ENCODE data around the gene RANGAP1. TPM values are rescaled to one million over a fixed set of nuclear protein-coding genes. Genes with fewer than 3 reads are reported as not detected.

Gene RANGAP1
- total RNA-seq, 5 donors from 2014 or later (not counting 1 experiment from before 2014, with no cell fraction given) = 95.0 to 113 (median 104) TPM

DNA sequence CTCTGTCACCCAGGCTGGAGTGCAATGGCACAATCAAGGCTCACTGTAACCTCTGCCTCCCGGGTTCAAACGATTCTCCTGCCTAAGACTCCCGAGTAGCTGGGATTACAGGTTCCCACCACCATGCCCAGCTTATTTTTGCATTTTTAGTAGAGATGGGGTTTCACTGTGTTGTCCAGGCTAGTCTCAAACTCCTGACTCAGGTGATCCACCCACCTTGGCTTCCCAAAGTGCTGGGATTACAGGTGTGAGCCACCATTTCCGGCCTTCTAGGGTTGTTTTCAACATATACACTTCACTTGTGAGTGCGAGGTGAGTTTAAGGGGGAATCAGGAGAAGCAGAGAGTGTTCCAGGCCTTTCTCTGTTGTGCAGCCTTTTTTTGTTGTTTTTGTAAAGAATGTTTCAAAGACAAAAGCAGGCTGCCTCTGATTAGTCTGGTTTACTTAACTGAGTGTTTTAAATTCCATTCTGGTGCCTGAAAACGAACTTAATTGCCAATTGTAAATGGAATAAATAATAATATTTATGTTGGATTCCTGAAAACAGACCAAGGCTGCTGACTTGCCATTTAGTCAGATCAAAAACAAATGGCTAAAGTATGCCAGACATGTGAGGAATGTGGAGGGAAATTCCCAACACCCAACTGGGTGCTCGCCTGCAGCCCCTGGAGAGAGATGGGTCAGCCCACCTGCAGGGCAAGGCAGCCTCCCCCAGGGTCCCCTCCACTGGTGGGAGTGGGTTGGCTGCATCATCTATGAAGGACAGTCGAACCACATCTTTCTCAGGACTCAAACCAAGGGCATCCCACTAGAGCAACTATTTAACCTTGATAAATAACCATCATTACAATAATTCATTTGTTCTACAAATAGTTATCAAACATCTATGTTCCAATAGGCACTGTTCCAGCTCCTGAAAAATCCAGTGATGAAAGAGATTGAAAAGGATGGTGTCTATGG is 4.6 kb upstream of the RANGAP1 start:
- H3K27me3 ChIP-seq (replicated peaks in 1 of 2; ENCODE audit: control insufficient read depth in 2 of 2, extremely low read depth in 1 of 2, insufficient read depth in 2 of 2, low read length in 1 of 2) = no peaks in the 10 kb centered on the region
- H3K27ac ChIP-seq (ENCODE audit: low read length) = no peak overlapping the region
- Mint-ChIP-seq H3K27ac (no peak overlapping the region), H3K27me3 (no peaks in the 10 kb centered on the region), H3K4me3 (no peak overlapping the region), H3K9me3 (no peaks in the 10 kb centered on the region), H3K4me1 (peaks cover 9 to 12% (median 11%) of the 10 kb centered on the region in 3 donors), H3K36me3 (no peaks in the 10 kb centered on the region)
- 100% methylated on average over 2 of the region's 8 CpGs for WGBS (ENCODE audit: insufficient coverage)
- CTCF ChIA-PET = no interaction called here
- DNase-seq = no peak
- no peak for ATAC-seq (replicated peaks in 1 of 4)
- no peaks in the 10 kb centered on the region for H3K36me3 ChIP-seq (ENCODE audit: control insufficient read depth in 2 of 2, extremely low read depth in 1 of 2, insufficient read depth in 1 of 2, low read length in 1 of 2)
- POLR2A ChIA-PET = interaction anchor here in 1 of 2 donors (0.7 kb wide), 1 partner anchor 1153 kb away, joined by 9 read pairs; no protein-coding TSS in a partner anchor
- H3K4me1 ChIP-seq (ENCODE audit: control insufficient read depth in 1 of 2, extremely low read depth in 1 of 2, insufficient read depth in 2 of 2, low read length in 2 of 2) = peaks cover 4 to 8% of the 10 kb centered on the region in 2 experiments
- H3K9me3 ChIP-seq = no peaks in the 10 kb centered on the region
- H3K4me3 ChIP-seq (ENCODE audit: control insufficient read depth in 1 of 2, extremely low read depth in 1 of 2, low read length in 1 of 2) = no peak overlapping the region

DNA sequence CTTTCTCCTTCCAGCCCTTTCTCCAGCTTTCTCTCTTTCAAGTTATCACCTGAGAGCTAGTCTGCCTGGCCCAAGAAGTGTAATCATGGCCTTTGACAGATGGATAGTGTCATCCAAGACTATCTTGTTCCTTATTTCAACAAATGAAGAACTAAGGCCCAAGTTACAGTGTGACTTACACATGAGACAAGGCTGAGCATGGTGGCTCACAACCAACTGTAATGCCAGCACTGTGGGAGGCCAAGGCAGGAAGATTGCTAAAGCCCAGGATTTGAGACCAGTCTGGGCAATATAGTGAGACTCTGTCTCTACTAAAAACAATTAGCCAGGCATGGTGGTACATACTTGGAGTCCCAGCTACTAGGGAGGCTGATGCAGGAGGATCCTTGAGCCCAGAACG is 3.7 kb upstream of the RANGAP1 start:
- no CpG with 5 or more reads among the region's 1 CpG for WGBS (ENCODE audit: insufficient coverage)
- no peak for ATAC-seq (replicated peaks in 1 of 4)
- H3K9me3 Mint-ChIP-seq = no peaks in the 10 kb centered on the region
- Histone ChIP-seq H3K9me3 (no peaks in the 10 kb centered on the region), H3K27me3 (replicated peaks in 1 of 2; ENCODE audit: control insufficient read depth in 2 of 2, extremely low read depth in 1 of 2, insufficient read depth in 2 of 2, low read length in 1 of 2) (no peaks in the 10 kb centered on the region), H3K27ac (ENCODE audit: low read length) (no peak overlapping the region), H3K4me3 (ENCODE audit: control insufficient read depth in 1 of 2, extremely low read depth in 1 of 2, low read length in 1 of 2) (no peak overlapping the region), H3K4me1 (ENCODE audit: control insufficient read depth in 1 of 2, extremely low read depth in 1 of 2, insufficient read depth in 2 of 2, low read length in 2 of 2) (peaks cover 10 to 16% of the 10 kb centered on the region in 2 experiments), H3K36me3 (ENCODE audit: control insufficient read depth in 2 of 2, extremely low read depth in 1 of 2, insufficient read depth in 1 of 2, low read length in 1 of 2) (peaks cover 0 to 2% of the 10 kb centered on the region in 2 donors)
- no peaks in the 10 kb centered on the region for H3K27me3 Mint-ChIP-seq
- CTCF ChIA-PET = no interaction called here
- H3K4me3 Mint-ChIP-seq = no peak overlapping the region
- peaks cover 9 to 17% (median 17%) of the 10 kb centered on the region in 3 donors for H3K4me1 Mint-ChIP-seq
- POLR2A ChIA-PET = interaction anchor here in 1 of 2 donors (1.0 kb wide), 1 partner anchor 12 kb away, joined by 3 read pairs; the partner anchor contains the start of gene ZC3H7B
- no peak for DNase-seq
- no peak overlapping the region for H3K27ac Mint-ChIP-seq
- no peaks in the 10 kb centered on the region for H3K36me3 Mint-ChIP-seq

DNA sequence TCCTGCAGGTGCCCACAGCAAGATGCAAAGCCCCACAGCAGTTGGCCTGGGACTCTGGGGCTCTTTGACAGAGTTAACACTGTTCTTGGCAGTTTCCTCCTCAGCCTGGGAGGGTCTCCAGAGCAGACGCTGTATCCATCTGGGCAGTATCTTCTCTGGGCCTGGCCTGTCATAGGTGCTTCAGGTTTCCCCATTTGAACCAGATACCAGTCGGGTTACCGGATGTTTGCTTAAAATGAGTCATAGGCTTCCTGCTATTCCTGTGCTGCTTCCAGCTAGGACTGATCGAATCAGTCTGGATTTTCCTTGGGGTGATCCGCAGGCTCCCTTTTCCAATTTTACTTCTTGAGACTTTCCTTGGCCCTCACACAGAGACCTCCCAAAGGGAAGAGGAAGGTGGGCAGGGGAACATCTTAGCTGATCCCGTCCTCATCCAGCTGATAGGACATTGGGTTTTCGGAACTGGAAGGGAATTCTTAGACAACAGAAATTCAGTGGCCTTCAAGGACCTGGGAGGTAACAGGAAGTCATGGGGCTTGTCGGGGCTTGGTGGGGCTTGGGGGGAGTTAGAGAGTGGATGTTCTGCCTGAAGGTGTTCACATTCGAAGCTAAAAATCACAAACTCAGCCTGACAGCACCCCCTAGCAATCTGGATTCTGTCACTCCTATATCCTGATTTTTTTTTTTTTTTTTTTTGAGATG is 2.4 kb upstream of the RANGAP1 start:
- 96% methylated on average over 3 of the region's 9 CpGs for WGBS (ENCODE audit: insufficient coverage)
- peaks cover 0 to 12% of the 10 kb centered on the region in 2 donors for H3K36me3 ChIP-seq (ENCODE audit: control insufficient read depth in 2 of 2, extremely low read depth in 1 of 2, insufficient read depth in 1 of 2, low read length in 1 of 2)
- Mint-ChIP-seq H3K36me3 (peaks cover 3% of the 10 kb centered on the region), H3K9me3 (no peaks in the 10 kb centered on the region), H3K4me1 (peaks cover 13 to 25% (median 24%) of the 10 kb centered on the region in 3 donors), H3K4me3 (peak overlapping the region; percentile 29 to 56 (median 49)), H3K27ac (peak overlapping the region; percentile 82 to 86), H3K27me3 (no peaks in the 10 kb centered on the region)
- peaks cover 12 to 25% of the 10 kb centered on the region in 2 experiments for H3K4me1 ChIP-seq (ENCODE audit: control insufficient read depth in 1 of 2, extremely low read depth in 1 of 2, insufficient read depth in 2 of 2, low read length in 2 of 2)
- POLR2A ChIA-PET = interaction anchor here (0.6 to 1.0 kb wide), 3 partner anchors 13 to 72 kb away, joined by 3 to 8 read pairs (median 3); partner anchors contain the start of gene ZC3H7B (in 1 of the 2)
- CTCF ChIA-PET = no interaction called here
- DNase-seq = no peak
- H3K9me3 ChIP-seq = no peaks in the 10 kb centered on the region
- no peak overlapping the region for H3K27ac ChIP-seq (ENCODE audit: low read length)
- ATAC-seq (replicated peaks in 1 of 4) = no peak
- no peak overlapping the region for H3K4me3 ChIP-seq (ENCODE audit: control insufficient read depth in 1 of 2, extremely low read depth in 1 of 2, low read length in 1 of 2)
- H3K27me3 ChIP-seq (replicated peaks in 1 of 2; ENCODE audit: control insufficient read depth in 2 of 2, extremely low read depth in 1 of 2, insufficient read depth in 2 of 2, low read length in 1 of 2) = no peaks in the 10 kb centered on the region

DNA sequence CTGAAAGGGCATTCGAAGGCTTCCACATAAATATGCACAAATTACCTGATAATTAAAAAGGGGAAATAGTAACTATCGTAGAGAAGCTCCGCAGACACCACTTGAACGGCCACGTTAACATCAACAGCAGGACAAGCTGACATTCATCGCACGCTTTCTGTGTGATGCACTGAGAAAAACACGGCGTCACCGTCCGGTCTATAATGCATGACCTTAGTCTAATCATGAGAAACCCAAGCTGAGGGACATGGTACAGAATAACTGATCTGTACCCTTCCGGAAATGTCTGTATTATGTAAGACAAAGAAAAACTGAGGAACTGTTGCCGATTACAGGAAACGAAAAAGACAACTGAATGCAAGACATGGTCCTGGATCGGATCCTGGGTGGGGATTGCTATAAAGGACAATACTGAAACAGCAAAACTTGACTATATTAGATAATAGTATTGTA is 678 bp upstream of the RANGAP1 start:
- POLR2A ChIA-PET = interaction anchor here (0.5 to 1.5 kb wide), 10 partner anchors 11 to 514 kb away, joined by 3 to 10 read pairs (median 6); partner anchors contain the start of genes CCDC134 (in 1 of the 2), ST13 (in 1 of the 2), TEF (in 1 of the 2) and XPNPEP3 (in 1 of the 2)
- Histone ChIP-seq H3K9me3 (no peaks in the 10 kb centered on the region), H3K27me3 (replicated peaks in 1 of 2; ENCODE audit: control insufficient read depth in 2 of 2, extremely low read depth in 1 of 2, insufficient read depth in 2 of 2, low read length in 1 of 2) (no peaks in the 10 kb centered on the region), H3K27ac (ENCODE audit: low read length) (peak overlapping the region; percentile 84), H3K4me3 (ENCODE audit: control insufficient read depth in 1 of 2, extremely low read depth in 1 of 2, low read length in 1 of 2) (peak overlapping the region; percentile 66 to 89), H3K36me3 (ENCODE audit: control insufficient read depth in 2 of 2, extremely low read depth in 1 of 2, insufficient read depth in 1 of 2, low read length in 1 of 2) (peaks cover 11 to 20% of the 10 kb centered on the region in 2 donors), H3K4me1 (ENCODE audit: control insufficient read depth in 1 of 2, extremely low read depth in 1 of 2, insufficient read depth in 2 of 2, low read length in 2 of 2) (peaks cover 13 to 29% of the 10 kb centered on the region in 2 experiments)
- Mint-ChIP-seq H3K36me3 (peaks cover 11% of the 10 kb centered on the region), H3K9me3 (no peaks in the 10 kb centered on the region), H3K27me3 (no peaks in the 10 kb centered on the region), H3K27ac (peak overlapping the region; percentile 99), H3K4me1 (peaks cover 24 to 33% (median 30%) of the 10 kb centered on the region in 3 donors), H3K4me3 (peak overlapping the region; percentile 89 to 98 (median 96))
- DNase-seq (peak in 27 of 35 experiments; percentile 20 to 73 (median 47)), ATAC-seq (replicated peaks in 1 of 4) (peak; percentile 7 to 28 (median 14))
- CTCF ChIA-PET = interaction anchor here in 1 of 2 donors (0.6 to 1.7 kb wide), 4 partner anchors 15 to 95 kb away, joined by 3 to 9 read pairs (median 3); partner anchors contain the start of genes TEF and ZC3H7B
- 0% methylated on average over 8 of the region's 15 CpGs for WGBS (ENCODE audit: insufficient coverage)

DNA sequence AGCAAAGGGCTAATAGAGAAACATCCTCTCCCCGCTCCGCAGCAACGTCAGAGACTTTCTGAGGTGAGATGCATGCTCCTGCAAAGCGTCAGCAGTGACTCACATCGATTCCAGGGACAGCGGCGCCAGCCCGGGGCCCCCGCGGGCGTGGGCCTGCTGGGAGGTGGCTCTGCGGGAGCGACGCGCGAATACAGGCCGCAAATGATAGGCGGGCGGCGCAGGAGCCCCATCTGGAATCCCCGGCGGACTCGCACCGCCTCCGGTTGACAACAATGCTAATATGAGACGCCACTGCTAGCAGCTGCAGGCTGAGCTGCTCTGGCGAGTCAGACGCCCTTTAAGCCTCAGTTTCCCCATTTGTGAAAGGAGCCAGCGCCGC is 557 bp downstream of the RANGAP1 start:
- H3K4me3 ChIP-seq (ENCODE audit: control insufficient read depth in 1 of 2, extremely low read depth in 1 of 2, low read length in 1 of 2) = peak overlapping the region; percentile 66 to 90
- Mint-ChIP-seq H3K36me3 (peaks cover 15% of the 10 kb centered on the region), H3K27me3 (no peaks in the 10 kb centered on the region), H3K27ac (peak overlapping the region; percentile 99), H3K9me3 (no peaks in the 10 kb centered on the region), H3K4me1 (peaks cover 36 to 43% (median 40%) of the 10 kb centered on the region in 3 donors), H3K4me3 (peak overlapping the region; percentile 89 to 98 (median 96))
- DNase-seq (peak; percentile 13 to 94 (median 89)), ATAC-seq (replicated peaks in 1 of 4) (peak; percentile 29 to 58 (median 34))
- peaks cover 18 to 31% of the 10 kb centered on the region in 2 donors for H3K36me3 ChIP-seq (ENCODE audit: control insufficient read depth in 2 of 2, extremely low read depth in 1 of 2, insufficient read depth in 1 of 2, low read length in 1 of 2)
- ChIA-PET POLR2A (interaction anchor here in 1 of 2 donors (1.1 to 1.5 kb wide), 2 partner anchors 96 to 183 kb away, joined by 4 to 9 read pairs; partner anchors contain the start of genes PHF5A and TEF), CTCF (interaction anchor here (0.6 to 1.7 kb wide), 3 partner anchors 16 to 473 kb away, joined by 3 to 9 read pairs (median 7); partner anchors contain the start of gene ZC3H7B (in 1 of the 2))
- H3K27me3 ChIP-seq (replicated peaks in 1 of 2; ENCODE audit: control insufficient read depth in 2 of 2, extremely low read depth in 1 of 2, insufficient read depth in 2 of 2, low read length in 1 of 2) = no peaks in the 10 kb centered on the region
- peak overlapping the region; percentile 93 for H3K27ac ChIP-seq (ENCODE audit: low read length)
- 0% methylated on average over 26 of the region's 30 CpGs for WGBS (ENCODE audit: insufficient coverage)
- peaks cover 13 to 38% of the 10 kb centered on the region in 2 experiments for H3K4me1 ChIP-seq (ENCODE audit: control insufficient read depth in 1 of 2, extremely low read depth in 1 of 2, insufficient read depth in 2 of 2, low read length in 2 of 2)
- no peaks in the 10 kb centered on the region for H3K9me3 ChIP-seq
